Activated naive CD4-positive, alpha-beta T cell treated with anti-CD3 and anti-CD28 coated beads, Interleukin-2, amount 10 ng/mL, durations not matched to agents 7 days and 5 days (primary cell): ENCODE data around the gene TMEM114.

Experiments
- CTCF ChIA-PET: fragments of 350-600 bp; sonication (Branson Sonifier 250); formaldehyde crosslinking; loops from one replicate; lab custom pipeline; 2021; ENCODE audit warnings: antibody characterized with exemption; lab: Charles Lee
- DNase-seq: peaks from one replicate; pipeline ENCODE4 v3.0.0-alpha.2; 2020
- H3K27ac Mint-ChIP-seq: one replicate; pipeline ENCODE4 v1.8.0; 2021; ENCODE audit warnings: mild to moderate bottlenecking, moderate library complexity, mixed read lengths
- H3K27me3 Mint-ChIP-seq: one replicate; pipeline ENCODE4 v1.8.0; 2021; ENCODE audit warnings: mild to moderate bottlenecking, mixed read lengths
- H3K36me3 Mint-ChIP-seq: one replicate; pipeline ENCODE4 v1.8.0; 2021; ENCODE audit warnings: mixed read lengths
- H3K4me1 Mint-ChIP-seq: one replicate; pipeline ENCODE4 v1.8.0; 2021; ENCODE audit warnings: mixed read lengths
- H3K4me3 Mint-ChIP-seq: one replicate; pipeline ENCODE4 v1.8.0; 2021; ENCODE audit warnings: mild to moderate bottlenecking, moderate library complexity, mixed read lengths
- H3K9me3 Mint-ChIP-seq: one replicate; pipeline ENCODE4 v1.8.0; 2021; ENCODE audit warnings: mixed read lengths

TMEM114 gene

DNA sequence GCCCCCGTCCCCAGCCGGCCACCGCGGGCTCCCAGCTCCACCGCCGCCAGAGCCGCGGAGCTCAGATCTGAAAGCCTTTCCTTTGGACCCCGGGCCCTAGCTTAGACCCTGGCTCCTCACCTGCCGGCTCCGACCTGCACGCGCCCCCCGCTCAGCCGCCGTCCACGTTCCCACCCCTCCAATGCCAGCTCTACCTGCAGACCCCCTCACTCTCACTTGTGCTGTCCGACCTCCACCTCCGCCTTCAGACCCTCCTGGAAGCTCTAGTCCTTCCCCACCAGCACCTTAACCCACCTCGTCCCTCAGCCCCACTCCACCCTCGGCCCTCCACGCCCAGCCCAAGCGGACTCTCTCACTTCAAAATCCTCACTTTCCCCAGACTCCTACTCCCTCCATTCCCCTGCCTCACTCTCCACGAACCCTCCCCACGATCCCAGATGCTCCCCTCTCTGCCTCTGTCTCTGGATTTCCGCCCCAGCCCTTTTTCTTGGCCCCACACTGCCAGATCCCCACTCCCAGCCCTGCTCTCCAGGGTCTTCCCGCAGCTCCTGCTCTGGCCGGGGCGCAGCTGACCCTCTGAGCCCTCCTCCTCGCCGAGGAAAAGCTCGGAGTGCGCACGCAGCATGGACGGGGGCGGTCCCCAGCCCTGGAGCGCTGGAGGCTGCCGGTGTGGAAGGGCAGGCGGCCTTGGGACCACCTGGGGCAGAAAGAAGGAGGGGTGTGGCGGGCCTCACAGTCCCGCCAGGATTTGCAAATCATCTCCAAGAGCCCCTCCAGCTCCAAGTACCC lies at the start of gene TMEM114:
Gene TMEM114 (minus strand): TSS at position 612 of the 789 bp plus-strand sequence. CDS start 673 bp downstream, outside the sequence.
- no peak within 1 kb of the TSS for H3K4me3 Mint-ChIP-seq
- H3K27ac Mint-ChIP-seq, result no peak within 1 kb of the TSS
- CTCF ChIA-PET, result no interaction called here

DNA sequence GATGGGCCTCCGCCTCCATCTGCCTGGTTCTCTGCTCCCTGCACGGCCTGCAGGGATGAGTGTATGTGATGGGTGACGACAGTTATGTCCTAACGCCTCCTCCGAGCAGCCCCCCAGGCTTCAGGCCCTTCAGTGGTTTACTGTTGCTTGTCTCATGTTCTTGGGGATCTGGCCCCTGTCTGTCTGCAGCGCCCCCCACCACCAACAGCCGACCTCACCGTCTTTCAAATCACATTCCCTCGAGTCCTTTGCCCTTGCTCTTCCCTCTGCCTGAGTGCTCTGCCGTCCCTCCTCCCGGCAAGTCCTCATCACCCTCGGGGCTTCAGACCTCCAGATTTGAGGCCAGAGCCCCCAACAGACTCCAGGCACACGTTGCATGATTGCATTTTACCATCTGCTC lies 49.4 kb upstream of the TMEM114 start:
- no peak for DNase-seq
- H3K36me3 Mint-ChIP-seq, result peaks cover 55% of the 10 kb centered on the region
- no peak overlapping the region for H3K4me3 Mint-ChIP-seq
- CTCF ChIA-PET, result interaction anchor here (1.2 kb wide), 1 partner anchor 14 kb away, joined by 3 read pairs; no protein-coding TSS in a partner anchor
- H3K27ac Mint-ChIP-seq, result no peak overlapping the region
- H3K9me3 Mint-ChIP-seq, result no peaks in the 10 kb centered on the region
- H3K4me1 Mint-ChIP-seq, result peaks cover 8% of the 10 kb centered on the region
- no peaks in the 10 kb centered on the region for H3K27me3 Mint-ChIP-seq

More for the DNA sequence above, at the start of gene TMEM114:
- Mint-ChIP-seq H3K36me3 (no peaks in the 10 kb centered on the region), H3K4me1 (no peaks in the 10 kb centered on the region), H3K27me3 (peaks cover 17% of the 10 kb centered on the region), H3K9me3 (no peaks in the 10 kb centered on the region)
- DNase-seq, result no peak

DNA sequence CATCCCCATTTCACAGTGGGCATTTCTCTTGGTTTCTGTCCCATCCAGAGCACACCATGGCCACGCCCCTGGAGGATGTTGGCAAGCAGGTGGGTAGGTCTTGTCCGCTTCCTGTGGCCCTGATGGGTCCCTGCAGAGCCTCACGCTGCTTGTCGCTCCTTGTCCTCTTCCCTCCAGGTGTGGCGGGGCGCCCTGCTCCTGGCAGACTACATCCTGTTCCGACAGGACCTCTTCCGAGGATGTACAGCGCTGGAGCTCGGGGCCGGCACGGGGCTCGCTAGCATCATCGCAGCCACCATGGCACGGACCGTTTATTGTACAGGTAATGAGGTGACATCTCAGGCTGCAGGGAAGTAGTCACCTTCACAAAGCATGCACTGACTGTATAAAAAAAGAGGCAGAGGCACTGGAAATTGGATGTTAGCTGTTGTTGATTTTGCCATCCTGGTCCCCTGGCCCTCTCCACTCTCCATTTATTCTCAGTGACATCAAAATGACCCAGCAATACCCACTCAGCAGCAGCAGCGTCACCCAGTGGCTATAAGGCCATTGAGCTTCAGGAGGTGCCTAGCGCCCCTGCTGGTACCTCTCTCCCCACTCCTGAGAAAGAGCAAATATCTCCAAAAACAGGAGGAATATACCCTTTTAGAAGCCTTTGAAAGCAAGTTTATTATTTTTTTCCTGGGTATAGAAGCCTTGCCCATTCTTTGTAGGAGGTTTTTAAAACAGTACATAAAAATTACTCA lies 44.9 kb upstream of the TMEM114 start:
- DNase-seq, result no peak
- no peaks in the 10 kb centered on the region for H3K4me1 Mint-ChIP-seq
- peaks cover 29% of the 10 kb centered on the region for H3K36me3 Mint-ChIP-seq
- no peaks in the 10 kb centered on the region for H3K9me3 Mint-ChIP-seq
- H3K4me3 Mint-ChIP-seq, result no peak overlapping the region
- H3K27ac Mint-ChIP-seq, result no peak overlapping the region
- H3K27me3 Mint-ChIP-seq, result no peaks in the 10 kb centered on the region
- CTCF ChIA-PET, result no interaction called here

DNA sequence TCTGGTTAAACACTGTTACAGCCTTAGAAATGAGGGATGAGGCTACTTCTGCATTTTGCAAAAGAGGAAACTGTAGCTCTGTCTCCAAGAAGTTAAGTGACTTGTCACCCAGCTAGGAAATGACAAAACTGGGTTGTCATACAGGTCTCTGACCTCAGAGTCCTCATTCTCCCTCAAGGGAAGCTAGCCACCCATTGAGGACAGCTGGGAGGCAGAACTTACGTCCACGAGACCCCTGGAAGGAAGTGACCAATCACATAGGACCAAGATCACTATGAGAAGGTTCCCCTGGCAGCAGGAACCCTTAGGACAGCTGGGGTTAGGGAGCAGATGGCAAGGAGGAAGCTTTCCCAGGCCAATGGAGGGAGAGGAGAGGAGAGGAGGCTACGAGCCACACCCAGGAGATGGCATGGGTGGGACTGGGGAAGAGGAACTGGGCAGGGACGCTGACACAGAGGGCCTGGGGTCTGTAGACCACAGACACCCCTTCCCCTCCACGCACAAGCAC lies 42.4 kb upstream of the TMEM114 start:
- Mint-ChIP-seq H3K27me3 (no peaks in the 10 kb centered on the region), H3K4me1 (no peaks in the 10 kb centered on the region), H3K4me3 (no peak overlapping the region), H3K27ac (no peak overlapping the region), H3K9me3 (no peaks in the 10 kb centered on the region), H3K36me3 (peaks cover 35% of the 10 kb centered on the region)
- CTCF ChIA-PET, result interaction anchor here (0.6 kb wide), 1 partner anchor 17 kb away, joined by 3 read pairs; no protein-coding TSS in a partner anchor
- no peak for DNase-seq

DNA sequence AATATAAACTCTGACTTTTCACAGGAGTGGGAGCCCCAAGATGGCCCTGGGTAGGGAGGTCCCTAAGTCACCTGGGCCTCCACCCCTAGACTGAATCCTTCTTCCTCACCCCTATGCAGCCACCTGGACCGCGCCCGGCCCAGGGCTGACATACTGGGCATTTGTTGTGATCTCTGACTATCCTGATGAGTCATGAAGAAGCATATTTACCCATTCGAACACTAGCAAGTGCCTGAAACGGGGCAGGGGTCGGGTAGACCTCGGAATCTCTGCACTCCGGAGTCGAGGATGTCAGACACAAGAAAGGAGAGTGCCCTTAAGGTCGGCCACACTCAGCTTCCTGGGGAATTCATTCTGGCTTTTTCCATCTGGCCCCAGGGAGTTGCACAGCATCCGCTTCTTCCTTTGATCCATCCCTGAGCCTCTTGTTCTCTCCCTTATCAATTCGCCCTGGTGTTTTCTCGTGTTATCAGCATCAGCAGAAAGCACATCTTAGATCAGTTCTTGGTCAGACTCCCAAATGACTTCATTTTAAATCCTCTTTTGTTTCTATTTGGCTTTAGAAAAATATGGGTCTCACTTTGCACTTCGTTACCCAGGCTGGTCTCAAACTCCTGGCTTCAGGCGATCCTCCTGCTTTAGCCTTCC lies 41.6 kb upstream of the TMEM114 start:
- no peak for DNase-seq
- Mint-ChIP-seq H3K4me1 (peaks cover 2% of the 10 kb centered on the region), H3K4me3 (no peak overlapping the region), H3K27ac (peak overlapping the region; percentile 12), H3K9me3 (no peaks in the 10 kb centered on the region), H3K36me3 (peaks cover 42% of the 10 kb centered on the region), H3K27me3 (no peaks in the 10 kb centered on the region)
- CTCF ChIA-PET, result no interaction called here

DNA sequence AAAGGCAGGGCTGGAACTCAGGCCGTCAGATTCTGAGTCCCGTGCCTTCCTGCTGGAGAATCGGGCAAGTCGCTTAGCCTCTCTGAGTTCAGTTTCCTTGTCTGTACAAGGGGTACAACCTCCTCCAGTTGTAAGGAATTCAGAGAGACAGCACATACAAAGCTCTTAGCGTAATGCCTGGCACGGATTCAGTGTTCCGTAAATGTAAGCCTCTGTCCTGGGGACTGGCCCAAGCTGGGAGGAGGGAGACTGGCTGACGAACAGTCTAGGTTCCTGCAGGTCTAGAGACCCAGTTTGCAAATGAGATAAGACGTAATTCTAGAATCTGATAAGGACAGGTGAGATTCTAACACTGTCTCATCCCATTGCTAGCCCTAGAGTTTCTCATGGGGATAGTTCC lies 41.1 kb upstream of the TMEM114 start:
- Mint-ChIP-seq H3K36me3 (peaks cover 42% of the 10 kb centered on the region), H3K4me1 (peaks cover 4% of the 10 kb centered on the region), H3K27me3 (no peaks in the 10 kb centered on the region), H3K9me3 (no peaks in the 10 kb centered on the region), H3K27ac (no peak overlapping the region), H3K4me3 (no peak overlapping the region)
- no peak for DNase-seq
- CTCF ChIA-PET, result no interaction called here

DNA sequence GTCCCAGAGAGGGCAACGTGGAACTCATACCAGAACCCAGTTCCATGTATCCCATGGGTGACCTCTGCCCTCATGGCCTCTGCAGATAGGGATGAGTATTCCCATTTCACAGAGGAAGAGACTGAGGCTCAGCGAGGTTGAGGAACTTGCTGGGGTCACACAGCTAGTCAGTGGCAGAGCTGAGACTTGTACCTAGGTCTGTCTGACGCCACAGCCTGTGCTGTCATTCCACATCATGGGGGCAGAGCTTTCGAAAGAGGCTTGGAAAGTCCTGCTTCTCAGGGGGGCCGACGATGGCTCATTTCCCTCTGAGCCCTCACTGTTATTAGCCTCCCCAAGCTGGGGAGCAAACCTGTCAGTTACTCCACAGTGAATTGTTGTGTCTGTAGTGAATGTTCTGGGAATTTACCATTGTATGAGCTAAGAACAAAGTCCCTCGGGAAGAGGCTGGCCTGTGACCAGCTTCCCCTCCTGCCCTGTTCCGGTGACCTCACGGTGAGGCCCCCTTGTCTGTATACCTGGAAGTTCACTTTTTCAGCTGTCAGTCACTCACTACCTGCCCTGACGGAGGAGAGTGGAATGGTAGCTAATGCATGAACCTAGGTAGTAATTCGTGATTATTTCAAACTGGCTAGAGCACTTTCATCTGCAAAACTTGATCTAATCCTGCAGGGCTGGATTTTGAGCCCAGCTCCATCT lies 40.1 kb upstream of the TMEM114 start:
- peaks cover 45% of the 10 kb centered on the region for H3K36me3 Mint-ChIP-seq
- no peak for DNase-seq
- H3K27ac Mint-ChIP-seq, result no peak overlapping the region
- H3K27me3 Mint-ChIP-seq, result no peaks in the 10 kb centered on the region
- H3K9me3 Mint-ChIP-seq, result no peaks in the 10 kb centered on the region
- CTCF ChIA-PET, result interaction anchor here (0.6 to 0.8 kb wide), 2 partner anchors 14 to 49 kb away, joined by 3 read pairs; no protein-coding TSS in a partner anchor
- H3K4me3 Mint-ChIP-seq, result no peak overlapping the region
- H3K4me1 Mint-ChIP-seq, result peaks cover 4% of the 10 kb centered on the region

DNA sequence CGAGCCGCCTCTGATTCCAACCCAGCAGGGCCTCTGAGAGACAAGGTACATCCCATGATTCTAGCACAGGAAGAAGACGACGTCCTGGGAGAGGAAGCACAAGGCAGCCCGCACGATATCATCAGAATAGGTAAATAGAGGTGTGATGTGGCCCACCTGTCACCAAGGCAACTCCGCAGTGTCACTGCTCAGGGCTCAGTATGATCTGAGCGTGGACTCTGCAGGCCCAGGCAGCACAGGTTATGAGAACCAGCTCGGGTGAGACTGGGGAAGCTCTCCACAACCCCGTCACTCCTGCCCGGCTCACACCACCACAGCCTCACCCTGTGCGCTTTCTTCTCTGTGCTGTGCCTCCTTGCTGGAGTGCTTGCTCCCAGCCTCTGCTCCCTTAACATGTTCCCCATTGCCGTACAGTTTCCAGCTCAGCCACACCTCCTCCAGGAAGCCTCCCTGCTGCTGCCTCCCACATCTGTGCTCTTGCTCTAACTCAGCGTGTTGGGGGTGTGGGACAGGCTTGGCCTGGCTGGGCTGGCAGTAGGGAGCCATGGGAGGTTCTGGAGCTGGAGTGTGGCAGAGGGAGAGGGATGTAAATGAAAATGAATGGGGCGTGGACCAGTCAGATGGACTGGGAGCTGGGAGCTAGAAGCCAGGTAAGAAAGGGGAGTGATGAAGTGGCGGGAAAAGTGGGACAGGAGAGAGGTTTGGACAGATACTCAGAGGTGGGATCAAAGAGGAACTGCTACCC lies 38.8 kb upstream of the TMEM114 start:
- H3K4me1 Mint-ChIP-seq, result peaks cover 8% of the 10 kb centered on the region

DNA sequence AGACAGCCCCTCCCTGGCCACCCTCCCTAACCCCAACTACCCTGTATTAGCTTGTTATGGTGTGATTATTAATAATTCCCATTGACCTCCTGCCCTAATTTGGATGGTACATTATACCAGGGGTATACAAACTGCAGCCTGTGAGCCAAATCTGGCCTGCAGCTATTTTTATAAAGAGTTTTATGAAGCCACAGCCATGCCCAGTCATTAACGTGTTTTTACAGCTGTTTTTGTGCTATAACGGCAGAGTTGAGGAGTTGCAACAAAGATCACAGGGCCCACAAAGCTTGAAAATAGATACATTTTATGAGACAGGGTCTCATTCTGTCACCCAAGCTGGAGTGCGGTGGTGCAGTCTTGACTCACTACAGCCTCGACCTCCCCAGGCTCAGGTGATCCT lies 37.1 kb upstream of the TMEM114 start:
- no peaks in the 10 kb centered on the region for H3K9me3 Mint-ChIP-seq
- H3K27ac Mint-ChIP-seq, result no peak overlapping the region
- H3K36me3 Mint-ChIP-seq, result peaks cover 41% of the 10 kb centered on the region
- DNase-seq, result no peak
- CTCF ChIA-PET, result no interaction called here
- peaks cover 21% of the 10 kb centered on the region for H3K4me1 Mint-ChIP-seq
- no peaks in the 10 kb centered on the region for H3K27me3 Mint-ChIP-seq
- H3K4me3 Mint-ChIP-seq, result no peak overlapping the region

More for the DNA sequence above, 38.8 kb upstream of the TMEM114 start:
- Mint-ChIP-seq H3K36me3 (peaks cover 44% of the 10 kb centered on the region), H3K9me3 (no peaks in the 10 kb centered on the region), H3K27ac (no peak overlapping the region), H3K27me3 (no peaks in the 10 kb centered on the region), H3K4me3 (no peak overlapping the region)
- CTCF ChIA-PET, result no interaction called here
- no peak for DNase-seq

DNA sequence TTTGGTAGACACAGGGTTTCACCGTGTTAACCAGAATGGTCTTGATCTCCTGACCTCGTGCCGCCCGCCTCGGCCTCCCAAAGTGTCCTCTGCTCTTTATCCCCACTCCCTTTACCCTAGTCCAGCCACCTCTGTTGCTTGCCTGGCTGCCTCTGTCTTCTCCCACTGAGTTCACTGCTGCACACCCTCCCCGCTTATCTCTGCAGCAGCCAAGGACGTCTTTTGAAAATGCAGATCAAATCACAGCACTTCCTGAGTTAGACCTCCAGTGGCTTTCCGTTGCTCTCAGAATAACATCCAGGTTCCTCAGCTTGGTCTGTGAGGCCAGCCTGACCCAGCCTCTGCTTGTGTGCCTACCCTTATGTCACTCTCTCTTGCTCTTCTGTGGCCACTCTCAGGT lies 36.6 kb upstream of the TMEM114 start:
- Mint-ChIP-seq H3K4me1 (peaks cover 26% of the 10 kb centered on the region), H3K9me3 (no peaks in the 10 kb centered on the region), H3K27me3 (no peaks in the 10 kb centered on the region), H3K27ac (peak overlapping the region; percentile 5), H3K4me3 (no peak overlapping the region), H3K36me3 (peaks cover 42% of the 10 kb centered on the region)
- CTCF ChIA-PET, result no interaction called here
- no peak for DNase-seq

DNA sequence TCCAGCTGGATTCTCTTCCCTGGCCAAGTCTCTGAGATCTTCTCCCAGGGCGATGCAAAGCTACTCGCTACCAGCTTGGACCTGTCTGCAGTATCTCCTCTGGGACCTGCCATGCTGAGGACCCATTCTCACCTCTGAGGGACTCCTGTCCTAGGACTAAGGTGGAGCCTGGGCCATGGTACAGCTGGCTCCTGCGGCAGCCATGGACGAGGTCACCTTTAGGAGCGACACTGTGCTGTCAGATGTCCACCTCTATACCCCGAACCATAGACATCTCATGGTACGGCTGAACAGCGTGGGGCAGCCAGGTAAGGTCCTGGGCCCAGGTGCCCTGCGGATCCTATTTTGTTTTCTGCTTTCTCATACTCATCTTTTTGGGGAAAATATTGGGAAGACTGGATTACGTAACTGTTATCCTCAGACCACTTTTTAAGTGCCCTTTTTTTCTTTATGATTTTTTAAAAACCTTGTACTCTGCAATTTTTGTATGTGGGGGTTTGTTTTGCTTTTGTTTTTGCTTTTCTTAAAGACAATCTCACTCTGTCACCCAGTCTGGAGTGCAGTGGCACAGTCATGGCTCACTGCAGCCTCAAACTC lies 35.3 kb upstream of the TMEM114 start:
- H3K27ac Mint-ChIP-seq, result no peak overlapping the region
- peaks cover 27% of the 10 kb centered on the region for H3K4me1 Mint-ChIP-seq
- no peak for DNase-seq
- no peak overlapping the region for H3K4me3 Mint-ChIP-seq
- H3K27me3 Mint-ChIP-seq, result no peaks in the 10 kb centered on the region
- H3K9me3 Mint-ChIP-seq, result no peaks in the 10 kb centered on the region
- CTCF ChIA-PET, result interaction anchor here (0.9 kb wide), 1 partner anchor 29 kb away, joined by 7 read pairs; no protein-coding TSS in a partner anchor
- H3K36me3 Mint-ChIP-seq, result peaks cover 39% of the 10 kb centered on the region

DNA sequence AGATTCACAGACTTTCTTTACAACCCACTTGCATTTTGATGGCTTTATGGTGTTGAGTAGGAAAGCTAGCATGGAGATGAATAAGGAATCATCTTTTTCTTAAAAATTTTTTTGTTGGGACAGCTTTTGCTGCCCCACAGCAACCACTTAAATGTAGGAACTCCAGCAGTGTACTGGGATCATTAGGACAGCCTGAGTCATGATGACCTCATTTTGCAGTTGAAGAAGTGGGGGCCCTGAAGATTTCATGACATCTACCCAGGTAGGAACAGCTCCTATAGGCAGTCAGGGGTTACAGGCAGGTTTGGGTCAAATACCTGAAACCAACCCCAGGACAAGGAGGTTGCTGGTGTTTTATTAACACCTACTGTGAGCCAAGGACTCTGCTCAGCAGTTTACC lies 33.3 kb upstream of the TMEM114 start:
- Mint-ChIP-seq H3K4me1 (peaks cover 27% of the 10 kb centered on the region), H3K36me3 (peaks cover 29% of the 10 kb centered on the region)

DNA sequence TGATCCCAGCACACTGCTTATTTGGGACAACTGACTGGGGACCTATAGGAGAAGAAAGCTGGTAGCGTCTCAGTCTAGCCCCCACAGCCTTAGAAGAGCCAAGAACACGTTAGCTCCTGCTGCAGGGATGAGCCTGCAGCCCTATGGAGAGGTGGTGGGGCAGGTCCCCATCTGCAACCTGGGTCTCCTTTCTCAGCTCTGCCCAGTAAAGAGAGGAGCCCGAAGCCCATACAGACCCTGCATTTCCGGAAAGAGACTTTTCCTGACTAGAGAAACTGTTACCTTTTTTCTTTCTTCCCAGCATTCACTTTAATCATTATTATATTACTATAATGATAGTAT lies 32.0 kb upstream of the TMEM114 start:
- Mint-ChIP-seq H3K27ac (peak overlapping the region; percentile 86), H3K4me1 (peaks cover 27% of the 10 kb centered on the region), H3K9me3 (no peaks in the 10 kb centered on the region), H3K4me3 (peak overlapping the region; percentile 99), H3K27me3 (peaks cover 25% of the 10 kb centered on the region), H3K36me3 (peaks cover 16% of the 10 kb centered on the region)
- no peak for DNase-seq
- CTCF ChIA-PET, result interaction anchor here (1.0 kb wide), 1 partner anchor 15 kb away, joined by 3 read pairs; no protein-coding TSS in a partner anchor

More for the DNA sequence above, 33.3 kb upstream of the TMEM114 start:
- no peak overlapping the region for H3K4me3 Mint-ChIP-seq
- CTCF ChIA-PET, result no interaction called here
- no peak for DNase-seq
- no peak overlapping the region for H3K27ac Mint-ChIP-seq
- peaks cover 13% of the 10 kb centered on the region for H3K27me3 Mint-ChIP-seq
- H3K9me3 Mint-ChIP-seq, result no peaks in the 10 kb centered on the region
